HFFc6 (cell line): ENCODE results near the gene NCR3LG1. TPM values are rescaled to one million over a fixed set of nuclear protein-coding genes. Genes with fewer than 3 reads are reported as not detected.

Experiments used
- DNase-seq: peaks from one replicate; pipeline ENCODE4 v3.0.0-alpha.2; 2018
- H3K27ac Mint-ChIP-seq: 2 replicates; pipeline ENCODE4 v1.8.0; 2020; ENCODE audit warnings: mild to moderate bottlenecking, mixed read lengths
- H3K27me3 Mint-ChIP-seq: 2 replicates; pipeline ENCODE4 v1.8.0; 2021; ENCODE audit warnings: mild to moderate bottlenecking, moderate library complexity, mixed read lengths; ENCODE audit not compliant: insufficient read depth
- H3K36me3 Mint-ChIP-seq: 2 replicates; pipeline ENCODE4 v1.8.0; 2021; ENCODE audit warnings: low read depth, mixed read lengths
- H3K4me1 Mint-ChIP-seq: 2 replicates; pipeline ENCODE4 v1.8.0; 2020; ENCODE audit warnings: low read depth, mixed read lengths
- H3K4me3 Mint-ChIP-seq: 2 replicates; pipeline ENCODE4 v1.8.0; 2020; ENCODE audit warnings: mild to moderate bottlenecking, moderate library complexity, mixed read lengths
- H3K9me3 Mint-ChIP-seq: 2 replicates; pipeline ENCODE4 v1.8.0; 2020; ENCODE audit warnings: mild to moderate bottlenecking, mixed read lengths
- CTCF ChIP-seq: fragments of 200-600 bp; sonication (generic); IDR thresholded peaks from 2 replicates; pipeline ENCODE4 v1.5.0; 2021; ENCODE audit warnings: antibody characterized with exemption, mild to moderate bottlenecking
- total RNA-seq, 6 experiments: library from RNA; stranded (reverse); fragmentation: NEBNext Ultra II Directional; extraction: Animal tissue kit (Norgen Biotek cat#: 25700); gene quantifications; 2 replicates in 1 of 6; 3 replicates in 5 of 6; pipeline ENCODE4 v1.2.3, GENCODE V29; 2021

NCR3LG1 gene
- total RNA-seq, 6 experiments from 2014 or later: 2.2 to 3.4 (median 2.5) TPM

DNA sequence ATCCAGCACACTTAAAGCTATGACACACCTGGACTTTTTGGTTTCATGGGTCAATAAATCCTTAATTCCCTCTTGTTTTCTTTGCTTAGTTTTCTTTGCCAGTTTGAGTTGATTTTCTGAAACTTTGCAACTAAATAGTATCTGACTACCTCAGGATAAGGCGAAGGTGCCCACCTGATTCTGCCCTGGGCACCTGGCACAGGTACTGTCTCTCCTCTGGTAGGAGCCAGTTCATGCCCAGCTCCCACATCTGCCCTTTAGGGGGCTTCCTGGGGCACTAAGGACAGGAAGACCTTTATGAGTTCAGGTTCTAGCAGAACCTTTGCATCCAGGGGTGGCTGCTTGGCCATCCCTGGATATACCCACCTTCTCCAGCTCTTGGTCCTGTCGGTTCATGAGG is 56.4 kb downstream of the NCR3LG1 start:
- Mint-ChIP-seq H3K36me3 (no peaks in the 10 kb centered on the region), H3K27me3 (peaks cover 24% of the 10 kb centered on the region), H3K4me1 (peaks cover 8% of the 10 kb centered on the region), H3K9me3 (peaks cover 6% of the 10 kb centered on the region), H3K27ac (no peak overlapping the region), H3K4me3 (no peak overlapping the region)
- no peak for DNase-seq
- TF ChIP-seq CTCF: no peak

- Mint-ChIP-seq H3K4me3 (no peak overlapping the region), H3K4me1 (peaks cover 8% of the 10 kb centered on the region), H3K9me3 (peaks cover 6% of the 10 kb centered on the region), H3K27me3 (peaks cover 24% of the 10 kb centered on the region), H3K27ac (no peak overlapping the region), H3K36me3 (no peaks in the 10 kb centered on the region)
- TF ChIP-seq CTCF: no peak
- no peak for DNase-seq
These were observed 57.0 kb downstream of the NCR3LG1 start for GRCh38 chr11:17408641-17409040.

GRCh38 chr11:17410606-17411379 is 59.2 kb downstream of the NCR3LG1 start:
- DNase-seq: no peak
- no peak for TF ChIP-seq CTCF
- Mint-ChIP-seq H3K9me3 (peaks cover 6% of the 10 kb centered on the region), H3K36me3 (no peaks in the 10 kb centered on the region), H3K27ac (no peak overlapping the region), H3K4me1 (peaks cover 3% of the 10 kb centered on the region), H3K27me3 (peaks cover 29% of the 10 kb centered on the region), H3K4me3 (no peak overlapping the region)

DNA sequence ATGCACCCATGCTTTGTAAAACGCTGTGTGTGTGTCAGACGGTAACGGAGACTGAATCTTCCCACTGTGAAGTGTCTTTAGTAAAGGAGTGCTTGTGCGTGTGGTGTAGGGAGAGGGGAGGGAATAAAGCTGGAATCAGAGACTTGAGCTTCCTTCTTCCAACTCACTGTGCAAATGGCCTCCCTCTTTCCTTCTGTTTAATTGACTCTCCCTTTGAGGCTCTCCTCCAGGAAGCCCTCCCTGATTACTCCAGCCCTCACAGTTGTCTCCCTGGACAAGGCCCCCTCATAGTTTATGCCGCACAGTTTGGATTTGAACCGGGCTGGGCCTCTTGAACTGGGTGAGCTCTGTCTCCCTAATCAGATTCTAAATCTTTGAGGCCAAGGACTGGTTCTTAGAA is 59.8 kb downstream of the NCR3LG1 start:
- no peaks in the 10 kb centered on the region for H3K4me1 Mint-ChIP-seq
- H3K9me3 Mint-ChIP-seq: peaks cover 6% of the 10 kb centered on the region
- no peak for DNase-seq
- H3K4me3 Mint-ChIP-seq: no peak overlapping the region
- H3K27ac Mint-ChIP-seq: no peak overlapping the region
- peaks cover 32% of the 10 kb centered on the region for H3K27me3 Mint-ChIP-seq
- no peak for TF ChIP-seq CTCF
- H3K36me3 Mint-ChIP-seq: no peaks in the 10 kb centered on the region

- H3K4me1 Mint-ChIP-seq: no peaks in the 10 kb centered on the region
- no peaks in the 10 kb centered on the region for H3K36me3 Mint-ChIP-seq
- peaks cover 37% of the 10 kb centered on the region for H3K27me3 Mint-ChIP-seq
- no peak for TF ChIP-seq CTCF
- no peak overlapping the region for H3K4me3 Mint-ChIP-seq
- DNase-seq: no peak
- no peak overlapping the region for H3K27ac Mint-ChIP-seq
- H3K9me3 Mint-ChIP-seq: peaks cover 2% of the 10 kb centered on the region
These were observed 61.0 kb downstream of the NCR3LG1 start for GRCh38 chr11:17412488-17413180.
